ENCODE measurements around the gene SPPL3. TPM values are rescaled to one million over a fixed set of nuclear protein-coding genes. Genes with fewer than 3 reads are reported as not detected.

The SPPL3 gene
- total RNA-seq, 1 donor from 2014 or later: 25.8 TPM

DNA sequence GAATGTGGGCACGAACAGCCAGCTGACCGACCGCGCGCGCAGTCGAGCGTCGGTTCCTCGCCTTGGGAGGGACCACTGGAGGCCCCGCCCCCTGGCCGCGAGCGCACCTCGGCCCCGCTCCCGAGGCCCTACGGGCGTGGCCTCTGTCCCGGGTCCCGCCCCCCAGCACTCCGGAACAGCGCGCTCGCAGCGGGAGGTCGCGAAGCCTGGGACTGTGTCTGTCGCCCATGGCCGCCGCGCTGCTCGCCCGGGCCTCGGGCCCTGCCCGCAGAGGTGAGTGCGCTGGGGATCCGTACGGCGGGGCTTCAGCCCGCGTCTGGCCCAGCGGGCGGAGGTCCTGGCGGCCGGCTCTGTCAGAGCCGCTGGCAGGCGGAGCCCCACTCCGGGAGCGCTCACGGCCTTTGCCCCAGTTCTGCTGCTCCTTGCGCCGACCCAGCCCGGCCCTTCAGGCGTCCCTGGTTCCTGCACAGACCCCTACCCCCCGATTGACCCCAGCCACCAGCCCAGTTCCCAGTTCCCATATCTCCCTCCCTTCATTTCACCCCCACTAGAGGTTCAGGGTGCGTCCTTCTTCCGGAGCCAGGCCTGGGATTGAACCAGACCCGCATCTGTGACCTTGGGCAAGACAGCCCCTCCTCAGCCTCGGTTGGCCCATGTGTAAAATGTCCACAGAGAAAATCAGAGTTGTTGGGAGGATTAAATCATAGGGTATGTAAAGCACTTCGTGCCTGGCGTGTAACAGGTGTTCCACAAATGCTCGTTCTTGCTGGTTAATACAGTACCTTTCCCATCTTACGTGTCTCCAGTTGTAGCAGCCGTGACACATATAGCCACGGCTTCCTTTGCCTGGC lies 178.3 kb downstream of the SPPL3 start, which contains the start of gene ACADS:
TSS of gene ACADS (plus strand) at position 168 of the 851 bp plus-strand sequence. CDS start at position 228, 60 bp downstream.
- no peaks in the 10 kb centered on the region for H3K36me3 ChIP-seq
- H3K27me3 Mint-ChIP-seq (ENCODE audit: insufficient read depth, low read depth): peaks cover 2% of the 10 kb centered on the region
- H3K27me3 ChIP-seq: peaks cover 15% of the 10 kb centered on the region
- H3K4me1 Mint-ChIP-seq: peaks cover 18% of the 10 kb centered on the region
- TF ChIP-seq EZH2phosphoT487 (IDR thresholded peaks at IDR 0.05) (no peak), EZH2 (IDR thresholded peaks at IDR 0.05) (no peak), CTCF (IDR thresholded peaks at IDR 0.05) (peak; percentile 4)
- no peak within 1 kb of the TSS for H3K27ac ChIP-seq
- peak within 1 kb of the TSS; percentile 65 for H3K4me3 ChIP-seq
- H3K4me2 ChIP-seq: peak within 1 kb of the TSS; percentile 82
- peak; percentile 97 for DNase-seq (ENCODE audit: low spot score)
- H3K79me2 ChIP-seq (ENCODE audit: low read depth): no peaks in the 10 kb centered on the region
- no peak within 1 kb of the TSS for H3K9ac ChIP-seq
- H3K9me3 Mint-ChIP-seq: no peaks in the 10 kb centered on the region
- peak within 1 kb of the TSS; percentile 89 for H3K4me3 Mint-ChIP-seq
- H3K9me3 ChIP-seq (ENCODE audit: low read depth): no peaks in the 10 kb centered on the region
- H3F3A ChIP-seq (ENCODE audit: low read depth): peaks cover 23% of the 10 kb centered on the region
- no peak within 1 kb of the TSS for H3K27ac Mint-ChIP-seq
- H4K20me1 ChIP-seq (ENCODE audit: low read depth): peaks cover 22% of the 10 kb centered on the region
- peak within 1 kb of the TSS; percentile 30 for H2AFZ ChIP-seq (replicated peaks)
- peaks cover 22% of the 10 kb centered on the region for H3K36me3 Mint-ChIP-seq
- peaks cover 4% of the 10 kb centered on the region for H3K4me1 ChIP-seq

DNA sequence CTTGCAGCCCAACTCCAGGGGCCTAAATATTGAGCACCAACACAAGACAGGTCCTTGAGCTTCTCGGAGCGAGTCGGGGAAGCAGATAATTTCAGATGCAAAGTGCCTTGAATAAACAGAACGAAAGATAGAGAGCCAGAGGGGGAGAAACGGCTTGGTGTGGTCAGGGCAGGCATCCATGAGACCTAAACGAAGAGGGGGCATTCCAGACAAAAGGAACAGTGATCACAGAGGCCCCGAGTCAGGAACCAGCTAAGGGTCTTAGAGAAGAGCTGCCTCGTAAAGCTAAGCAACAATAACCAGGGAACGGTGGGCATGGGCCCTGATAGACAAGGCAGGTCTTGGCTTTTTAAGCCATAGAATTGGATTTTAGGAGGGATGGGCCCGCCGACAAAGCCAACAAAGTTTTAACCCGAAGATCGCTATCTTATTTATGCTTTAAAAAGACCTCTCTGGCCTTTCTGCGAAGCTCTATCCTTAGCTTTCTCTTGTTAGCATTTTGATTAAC lies 179.0 kb downstream of the SPPL3 start:
- no peaks in the 10 kb centered on the region for H3K9me3 ChIP-seq (ENCODE audit: low read depth)
- H3K36me3 ChIP-seq: no peaks in the 10 kb centered on the region
- no peaks in the 10 kb centered on the region for H3K79me2 ChIP-seq (ENCODE audit: low read depth)
- Mint-ChIP-seq H3K9me3 (no peaks in the 10 kb centered on the region), H3K27me3 (ENCODE audit: insufficient read depth, low read depth) (peaks cover 2% of the 10 kb centered on the region), H3K4me3 (peak overlapping the region; percentile 86), H3K4me1 (peaks cover 18% of the 10 kb centered on the region), H3K36me3 (peaks cover 21% of the 10 kb centered on the region), H3K27ac (no peak overlapping the region)
- H3K27ac ChIP-seq: no peak overlapping the region
- H3F3A ChIP-seq (ENCODE audit: low read depth): peaks cover 23% of the 10 kb centered on the region
- H3K9ac ChIP-seq: no peak overlapping the region
- TF ChIP-seq EZH2 (IDR thresholded peaks at IDR 0.05): no peak
- TF ChIP-seq EZH2phosphoT487 (IDR thresholded peaks at IDR 0.05): peak; percentile 29
- H3K4me2 ChIP-seq: peak overlapping the region; percentile 82
- peak overlapping the region; percentile 30 for H2AFZ ChIP-seq (replicated peaks)
- peaks cover 22% of the 10 kb centered on the region for H4K20me1 ChIP-seq (ENCODE audit: low read depth)
- peaks cover 15% of the 10 kb centered on the region for H3K27me3 ChIP-seq
- peak; percentile 33 for DNase-seq (ENCODE audit: low spot score)
- peaks cover 4% of the 10 kb centered on the region for H3K4me1 ChIP-seq
- H3K4me3 ChIP-seq: peak overlapping the region; percentile 65

GRCh38 chr12:120724720-120725119 lies 179.4 kb downstream of the SPPL3 start:
- peaks cover 25% of the 10 kb centered on the region for H4K20me1 ChIP-seq (ENCODE audit: low read depth)
- peaks cover 23% of the 10 kb centered on the region for H3F3A ChIP-seq (ENCODE audit: low read depth)
- no peak overlapping the region for H2AFZ ChIP-seq (replicated peaks)
- H3K4me2 ChIP-seq: peak overlapping the region; percentile 82
- Mint-ChIP-seq H3K27ac (no peak overlapping the region), H3K36me3 (peaks cover 21% of the 10 kb centered on the region), H3K4me1 (peaks cover 18% of the 10 kb centered on the region), H3K4me3 (peak overlapping the region; percentile 86), H3K27me3 (ENCODE audit: insufficient read depth, low read depth) (peaks cover 2% of the 10 kb centered on the region), H3K9me3 (no peaks in the 10 kb centered on the region)
- TF ChIP-seq EZH2 (IDR thresholded peaks at IDR 0.05) (no peak), EZH2phosphoT487 (IDR thresholded peaks at IDR 0.05) (no peak), CTCF (IDR thresholded peaks at IDR 0.05) (no peak)
- peaks cover 15% of the 10 kb centered on the region for H3K27me3 ChIP-seq
- no peak for DNase-seq (ENCODE audit: low spot score)
- H3K79me2 ChIP-seq (ENCODE audit: low read depth): no peaks in the 10 kb centered on the region
- H3K9ac ChIP-seq: no peak overlapping the region
- H3K27ac ChIP-seq: no peak overlapping the region
- H3K36me3 ChIP-seq: no peaks in the 10 kb centered on the region
- H3K4me1 ChIP-seq: peaks cover 4% of the 10 kb centered on the region
- no peaks in the 10 kb centered on the region for H3K9me3 ChIP-seq (ENCODE audit: low read depth)
- peak overlapping the region; percentile 65 for H3K4me3 ChIP-seq
